HCT116 (cell line): ENCODE results near the gene C1QTNF12. TPM values are rescaled to one million over a fixed set of nuclear protein-coding genes. Genes with fewer than 3 reads are reported as not detected.

Source experiments
- ATAC-seq: fragments of 200-7000 bp; cut with Tn5 transposase; 2 replicates; pipeline ENCODE4 v1.9.1; 2020; ENCODE audit warnings: mild to moderate bottlenecking, moderate library complexity
- BruUV-seq: library from RNA; stranded (reverse); fragments of 400-500 nt; replicated peaks from 2 replicates; lab custom pipeline; 2021; lab: Mats Ljungman, UMichigan
- CTCF ChIA-PET: fragments of 300-600 bp; sonication (Branson Sonifier 250); formaldehyde crosslinking; loops from one replicate; lab custom pipeline; 2021; ENCODE audit warnings: antibody characterized with exemption; lab: Charles Lee
- POLR2A ChIA-PET: fragments of 300-600, 350-600 bp; sonication (Branson Sonifier 250); formaldehyde crosslinking; loops from one replicate; lab custom pipeline; 2021; ENCODE audit warnings: antibody characterized with exemption; lab: Charles Lee
- RAD21 ChIA-PET, 2 experiments: fragments of 300-600 bp; sonication (Branson Sonifier 250); formaldehyde crosslinking; loops; one replicate each; lab custom pipeline; 2023; ENCODE audit warnings: low total read pairs in 2 of 2; ENCODE audit not compliant: uncharacterized antibody in 2 of 2, unreplicated experiment in 2 of 2, low non-redundant PET in 1 of 2; lab: Charles Lee
- DNase-seq: peaks from one replicate; pipeline ENCODE4 v3.0.0-alpha.2; 2010; ENCODE audit warnings: low read depth, low spot score
- H2AFZ ChIP-seq: fragments of 200-600 bp; shearing (Covaris generic), sonication (generic); 2 replicates; pipeline ENCODE4 v1.6.1; 2017; ENCODE audit warnings: low read depth, mixed run types, mixed read lengths, antibody characterized with exemption, low read length; ENCODE audit not compliant: poor library complexity, severe bottlenecking
- H3K27ac ChIP-seq: 2 replicates; pipeline ENCODE4 v1.5.1; 2012; ENCODE audit warnings: low read depth, low read length
- H3K27me3 ChIP-seq: fragments of 200-600 bp; sonication (generic); 2 replicates; pipeline ENCODE4 v1.6.1; 2016; ENCODE audit warnings: mixed run types, low read length, mixed read lengths; ENCODE audit not compliant: insufficient read depth
- H3K36me3 ChIP-seq, 2 experiments: fragments of 200-500 bp in 1 of 2; fragments of 200-600 bp in 1 of 2; sonication (Bioruptor generic) in 1 of 2; sonication (generic) in 1 of 2; 2 replicates each; pipeline versions ENCODE4 v1.5.1 to v1.6.1; 2014 to 2016; ENCODE audit warnings: low read length in 2 of 2, inconsistent platforms in 1 of 2, mixed read lengths in 1 of 2, mixed run types in 1 of 2; ENCODE audit not compliant: insufficient read depth in 2 of 2, control insufficient read depth in 1 of 2
- H3K4me1 ChIP-seq, 2 experiments: fragments of 200-600 bp in 1 of 2; sonication (generic) in 1 of 2; 2 replicates each; pipeline versions ENCODE4 v1.5.1 to v1.6.1; 2012 to 2017; ENCODE audit warnings: low read length in 2 of 2, inconsistent platforms in 1 of 2, mild to moderate bottlenecking in 1 of 2, mixed read lengths in 1 of 2, mixed run types in 1 of 2, moderate library complexity in 1 of 2; ENCODE audit not compliant: insufficient read depth in 2 of 2, control insufficient read depth in 1 of 2
- H3K4me2 ChIP-seq: fragments of 200-600 bp; sonication (generic); 2 replicates; pipeline ENCODE4 v1.6.1; 2017; ENCODE audit warnings: mixed run types, low read length, mixed read lengths
- H3K4me3 ChIP-seq, 2 experiments: fragments of 200-600 bp in 1 of 2; sonication (generic) in 1 of 2; replicated peaks in 1 of 2; 2 replicates each; pipeline ENCODE4 v1.5.1; 2011 to 2016; ENCODE audit warnings: low read length in 2 of 2, control low read depth in 1 of 2, low read depth in 1 of 2, mild to moderate bottlenecking in 1 of 2, mixed read lengths in 1 of 2, mixed run types in 1 of 2
- H3K79me2 ChIP-seq: fragments of 200-600 bp; sonication (generic); 2 replicates; pipeline ENCODE4 v1.6.1; 2017; ENCODE audit warnings: mild to moderate bottlenecking, mixed run types, low read length, moderate library complexity, mixed read lengths; ENCODE audit not compliant: insufficient read depth
- H3K9ac ChIP-seq: fragments of 200-600 bp; sonication (generic); 2 replicates; pipeline ENCODE4 v1.6.1; 2016; ENCODE audit warnings: low read length, mixed read lengths
- H3K9me2 ChIP-seq: fragments of 200-600 bp; sonication (generic), shearing (Covaris generic); 2 replicates; pipeline ENCODE4 v1.6.1; 2017; ENCODE audit warnings: mixed run types, mild to moderate bottlenecking, moderate library complexity; ENCODE audit not compliant: insufficient read depth
- H3K9me3 ChIP-seq, 2 experiments: fragments of 200-500 bp in 1 of 2; fragments of 200-600 bp in 1 of 2; sonication (Bioruptor generic) in 1 of 2; sonication (generic) in 1 of 2; 2 replicates each; pipeline ENCODE4 v1.6.1; 2014 to 2017; ENCODE audit warnings: low read length in 2 of 2, mixed read lengths in 2 of 2, inconsistent platforms in 1 of 2, low read depth in 1 of 2, mild to moderate bottlenecking in 1 of 2, mixed run types in 1 of 2, moderate library complexity in 1 of 2; ENCODE audit not compliant: control insufficient read depth in 1 of 2, insufficient read depth in 1 of 2
- H4K20me1 ChIP-seq: fragments of 200-600 bp; sonication (generic), shearing (Covaris generic); 2 replicates; pipeline ENCODE4 v1.6.1; 2017; ENCODE audit warnings: mixed run types, mild to moderate bottlenecking, moderate library complexity; ENCODE audit not compliant: insufficient read depth
- EGR1 ChIP-seq: IDR thresholded peaks from 2 replicates; pipeline ENCODE4 v1.6.1; 2012; ENCODE audit warnings: low read depth
- ELF1 ChIP-seq: IDR thresholded peaks from 2 replicates; pipeline ENCODE4 v1.6.1; 2012; ENCODE audit warnings: low read depth, borderline replicate concordance
- FOSL1 ChIP-seq: IDR thresholded peaks from 2 replicates; pipeline ENCODE4 v1.6.1; 2012; ENCODE audit warnings: low read depth
- JUND ChIP-seq: IDR thresholded peaks from 2 replicates; pipeline ENCODE4 v1.6.1; 2012
- MAX ChIP-seq: IDR thresholded peaks from 2 replicates; pipeline ENCODE4 v1.6.1; 2012
- REST ChIP-seq: IDR thresholded peaks from 2 replicates; pipeline ENCODE4 v1.6.1; 2012; ENCODE audit warnings: low read depth
- TCF7L2 ChIP-seq: IDR thresholded peaks from 2 replicates; pipeline ENCODE4 v1.7.0; 2011; ENCODE audit warnings: borderline replicate concordance, inconsistent platforms; ENCODE audit not compliant: insufficient read depth, insufficient read length; ENCODE audit errors: extremely low read depth
- intact Hi-C: fragments of 100-400 bp; cut with micrococcal nuclease; formaldehyde crosslinking; loops from 2 replicates; pipeline ENCODE4 v1.10.0; 2022
- total RNA-seq: library from RNA; stranded (reverse); gene quantifications from one replicate; pipeline ENCODE4 v1.2.1, GENCODE V29; 2021; ENCODE audit not compliant: unreplicated experiment
- TF ChIP-seq, protein P1 (sequence below), 3 experiments: fragments of 200-600 bp in 1 of 3; sonication (generic) in 1 of 3; IDR thresholded peaks in 2 of 3; conservative IDR thresholded peaks in 1 of 3; 2 replicates each; pipeline ENCODE4 v1.5.1; 2012 to 2017; ENCODE audit warnings: low read depth in 2 of 3, low read length in 2 of 3, antibody characterized with exemption in 1 of 3, borderline replicate concordance in 1 of 3, control low read depth in 1 of 3, mild to moderate bottlenecking in 1 of 3, mixed read lengths in 1 of 3, mixed run types in 1 of 3, moderate library complexity in 1 of 3; ENCODE audit not compliant: insufficient read depth in 1 of 3

Gene C1QTNF12
- total RNA-seq, 1 experiment from 2014 or later = 6.9 TPM

DNA sequence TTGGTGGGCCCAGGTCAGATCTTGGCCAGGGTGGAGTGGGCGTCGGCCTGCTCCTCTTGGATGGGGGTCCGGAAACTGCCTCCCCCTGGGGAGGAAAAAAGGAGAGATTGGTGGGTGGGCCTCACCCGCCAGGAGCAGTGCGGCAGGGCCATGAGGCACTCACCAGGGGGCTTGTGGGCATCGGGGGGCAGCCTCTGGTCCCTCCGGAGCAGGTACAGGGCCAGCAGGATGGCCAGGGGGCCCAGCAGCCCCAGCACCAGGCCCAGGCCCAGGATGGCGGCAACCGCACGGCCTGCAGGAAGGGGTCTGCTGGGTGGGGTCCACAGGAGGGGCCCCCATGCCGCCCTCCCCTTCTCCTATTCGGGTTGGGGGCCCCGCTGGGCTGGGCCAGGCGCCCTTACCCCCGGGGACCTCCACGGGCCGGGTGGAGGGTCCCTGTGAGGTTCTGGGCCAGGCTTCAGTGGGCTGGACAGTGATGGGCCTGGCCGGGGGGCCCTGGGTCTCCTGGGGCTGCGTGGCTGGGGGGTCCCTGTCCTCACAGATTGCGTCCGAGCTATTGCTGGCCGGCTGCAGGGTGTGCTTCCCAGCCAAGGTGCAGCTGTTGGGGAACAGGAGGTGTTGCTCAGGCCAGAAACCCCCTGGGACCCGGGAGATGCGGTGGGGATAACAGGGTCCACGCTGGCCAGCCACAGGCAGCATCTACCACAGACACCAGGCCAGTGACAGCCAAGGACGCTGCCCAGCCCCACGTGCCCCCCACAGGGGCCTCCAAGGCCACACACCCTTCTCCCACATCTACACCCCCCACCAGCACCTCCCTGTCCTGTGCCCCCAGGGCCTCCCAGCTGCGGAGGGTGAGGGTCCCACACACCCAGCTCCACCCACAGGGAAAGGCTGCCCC is 34.7 kb downstream of the C1QTNF12 start:
- Histone ChIP-seq H3K79me2 (no peaks in the 10 kb centered on the region), H3K9me3 (no peaks in the 10 kb centered on the region), H3K4me2 (no peak overlapping the region), H3K9me2 (no peaks in the 10 kb centered on the region), H3K4me3 (no peak overlapping the region), H2AFZ (no peak overlapping the region), H3K27me3 (no peaks in the 10 kb centered on the region), H3K9ac (no peak overlapping the region), H3K4me1 (peaks cover 22 to 24% of the 10 kb centered on the region in 2 experiments), H3K36me3 (peaks cover 0 to 9% of the 10 kb centered on the region in 2 experiments; a peak in 1 of 4 replicates), H4K20me1 (no peaks in the 10 kb centered on the region), H3K27ac (no peak overlapping the region)
- DNase-seq (no peak), ATAC-seq (no peak)
- BruUV-seq = no TSS peak
- ChIA-PET RAD21 (interaction anchor here in 1 of 2 experiments (0.6 kb wide), 1 partner anchor 82 kb away, joined by 3 read pairs; no protein-coding TSS in a partner anchor), CTCF (interaction anchor here (0.8 kb wide), 1 partner anchor 17 kb away, joined by 3 read pairs; no protein-coding TSS in a partner anchor), POLR2A (interaction anchor here (1.7 kb wide), 1 partner anchor 47 kb away, joined by 3 read pairs; no protein-coding TSS in a partner anchor)
- TF ChIP-seq EGR1 (no peak), FOSL1 (no peak), JUND (no peak), REST (no peak), TCF7L2 (no peak), MAX (no peak), ELF1 (no peak)
- TF ChIP-seq, protein P1, sequence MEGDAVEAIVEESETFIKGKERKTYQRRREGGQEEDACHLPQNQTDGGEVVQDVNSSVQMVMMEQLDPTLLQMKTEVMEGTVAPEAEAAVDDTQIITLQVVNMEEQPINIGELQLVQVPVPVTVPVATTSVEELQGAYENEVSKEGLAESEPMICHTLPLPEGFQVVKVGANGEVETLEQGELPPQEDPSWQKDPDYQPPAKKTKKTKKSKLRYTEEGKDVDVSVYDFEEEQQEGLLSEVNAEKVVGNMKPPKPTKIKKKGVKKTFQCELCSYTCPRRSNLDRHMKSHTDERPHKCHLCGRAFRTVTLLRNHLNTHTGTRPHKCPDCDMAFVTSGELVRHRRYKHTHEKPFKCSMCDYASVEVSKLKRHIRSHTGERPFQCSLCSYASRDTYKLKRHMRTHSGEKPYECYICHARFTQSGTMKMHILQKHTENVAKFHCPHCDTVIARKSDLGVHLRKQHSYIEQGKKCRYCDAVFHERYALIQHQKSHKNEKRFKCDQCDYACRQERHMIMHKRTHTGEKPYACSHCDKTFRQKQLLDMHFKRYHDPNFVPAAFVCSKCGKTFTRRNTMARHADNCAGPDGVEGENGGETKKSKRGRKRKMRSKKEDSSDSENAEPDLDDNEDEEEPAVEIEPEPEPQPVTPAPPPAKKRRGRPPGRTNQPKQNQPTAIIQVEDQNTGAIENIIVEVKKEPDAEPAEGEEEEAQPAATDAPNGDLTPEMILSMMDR (IDR thresholded peaks at IDR 0.05 in 2 of 3, conservative IDR thresholded peaks at IDR 0.05 in 1 of 3; ENCODE audit: borderline replicate concordance in 1 of 3, insufficient read depth in 1 of 3, low read depth in 2 of 3, low read length in 2 of 3) = no peak
- intact Hi-C loops = no loop called here
